HCT116 (cell line): Measurements from ENCODE around the gene CARD9. TPM values are rescaled to one million over a fixed set of nuclear protein-coding genes. Genes with fewer than 3 reads are reported as not detected.

ENCODE experiments used
- ATAC-seq: fragments of 200-7000 bp; cut with Tn5 transposase; 2 replicates; pipeline ENCODE4 v1.9.1; 2020; ENCODE audit warnings: mild to moderate bottlenecking, moderate library complexity
- BruUV-seq: library from RNA; stranded (reverse); fragments of 400-500 nt; replicated peaks from 2 replicates; lab custom pipeline; 2021; lab: Mats Ljungman, UMichigan
- CTCF ChIA-PET: fragments of 300-600 bp; sonication (Branson Sonifier 250); formaldehyde crosslinking; loops from one replicate; lab custom pipeline; 2021; ENCODE audit warnings: antibody characterized with exemption; lab: Charles Lee
- POLR2A ChIA-PET: fragments of 300-600, 350-600 bp; sonication (Branson Sonifier 250); formaldehyde crosslinking; loops from one replicate; lab custom pipeline; 2021; ENCODE audit warnings: antibody characterized with exemption; lab: Charles Lee
- RAD21 ChIA-PET, 2 experiments: fragments of 300-600 bp; sonication (Branson Sonifier 250); formaldehyde crosslinking; loops; one replicate each; lab custom pipeline; 2023; ENCODE audit warnings: low total read pairs in 2 of 2; ENCODE audit not compliant: uncharacterized antibody in 2 of 2, unreplicated experiment in 2 of 2, low non-redundant PET in 1 of 2; lab: Charles Lee
- DNase-seq: peaks from one replicate; pipeline ENCODE4 v3.0.0-alpha.2; 2010; ENCODE audit warnings: low read depth, low spot score
- H2AFZ ChIP-seq: fragments of 200-600 bp; shearing (Covaris generic), sonication (generic); 2 replicates; pipeline ENCODE4 v1.6.1; 2017; ENCODE audit warnings: low read depth, mixed run types, mixed read lengths, antibody characterized with exemption, low read length; ENCODE audit not compliant: poor library complexity, severe bottlenecking
- H3K27ac ChIP-seq: 2 replicates; pipeline ENCODE4 v1.5.1; 2012; ENCODE audit warnings: low read depth, low read length
- H3K27me3 ChIP-seq: fragments of 200-600 bp; sonication (generic); 2 replicates; pipeline ENCODE4 v1.6.1; 2016; ENCODE audit warnings: mixed run types, low read length, mixed read lengths; ENCODE audit not compliant: insufficient read depth
- H3K36me3 ChIP-seq, 2 experiments: fragments of 200-500 bp in 1 of 2; fragments of 200-600 bp in 1 of 2; sonication (Bioruptor generic) in 1 of 2; sonication (generic) in 1 of 2; 2 replicates each; pipeline versions ENCODE4 v1.5.1 to v1.6.1; 2014 to 2016; ENCODE audit warnings: low read length in 2 of 2, inconsistent platforms in 1 of 2, mixed read lengths in 1 of 2, mixed run types in 1 of 2; ENCODE audit not compliant: insufficient read depth in 2 of 2, control insufficient read depth in 1 of 2
- H3K4me1 ChIP-seq, 2 experiments: fragments of 200-600 bp in 1 of 2; sonication (generic) in 1 of 2; 2 replicates each; pipeline versions ENCODE4 v1.5.1 to v1.6.1; 2012 to 2017; ENCODE audit warnings: low read length in 2 of 2, inconsistent platforms in 1 of 2, mild to moderate bottlenecking in 1 of 2, mixed read lengths in 1 of 2, mixed run types in 1 of 2, moderate library complexity in 1 of 2; ENCODE audit not compliant: insufficient read depth in 2 of 2, control insufficient read depth in 1 of 2
- H3K4me2 ChIP-seq: fragments of 200-600 bp; sonication (generic); 2 replicates; pipeline ENCODE4 v1.6.1; 2017; ENCODE audit warnings: mixed run types, low read length, mixed read lengths
- H3K4me3 ChIP-seq, 2 experiments: fragments of 200-600 bp in 1 of 2; sonication (generic) in 1 of 2; replicated peaks in 1 of 2; 2 replicates each; pipeline ENCODE4 v1.5.1; 2011 to 2016; ENCODE audit warnings: low read length in 2 of 2, control low read depth in 1 of 2, low read depth in 1 of 2, mild to moderate bottlenecking in 1 of 2, mixed read lengths in 1 of 2, mixed run types in 1 of 2
- H3K79me2 ChIP-seq: fragments of 200-600 bp; sonication (generic); 2 replicates; pipeline ENCODE4 v1.6.1; 2017; ENCODE audit warnings: mild to moderate bottlenecking, mixed run types, low read length, moderate library complexity, mixed read lengths; ENCODE audit not compliant: insufficient read depth
- H3K9ac ChIP-seq: fragments of 200-600 bp; sonication (generic); 2 replicates; pipeline ENCODE4 v1.6.1; 2016; ENCODE audit warnings: low read length, mixed read lengths
- H3K9me2 ChIP-seq: fragments of 200-600 bp; sonication (generic), shearing (Covaris generic); 2 replicates; pipeline ENCODE4 v1.6.1; 2017; ENCODE audit warnings: mixed run types, mild to moderate bottlenecking, moderate library complexity; ENCODE audit not compliant: insufficient read depth
- H3K9me3 ChIP-seq, 2 experiments: fragments of 200-500 bp in 1 of 2; fragments of 200-600 bp in 1 of 2; sonication (Bioruptor generic) in 1 of 2; sonication (generic) in 1 of 2; 2 replicates each; pipeline ENCODE4 v1.6.1; 2014 to 2017; ENCODE audit warnings: low read length in 2 of 2, mixed read lengths in 2 of 2, inconsistent platforms in 1 of 2, low read depth in 1 of 2, mild to moderate bottlenecking in 1 of 2, mixed run types in 1 of 2, moderate library complexity in 1 of 2; ENCODE audit not compliant: control insufficient read depth in 1 of 2, insufficient read depth in 1 of 2
- H4K20me1 ChIP-seq: fragments of 200-600 bp; sonication (generic), shearing (Covaris generic); 2 replicates; pipeline ENCODE4 v1.6.1; 2017; ENCODE audit warnings: mixed run types, mild to moderate bottlenecking, moderate library complexity; ENCODE audit not compliant: insufficient read depth
- CEBPB ChIP-seq: IDR thresholded peaks from 2 replicates; pipeline ENCODE4 v1.6.1; 2012; ENCODE audit warnings: low read depth
- EGR1 ChIP-seq: IDR thresholded peaks from 2 replicates; pipeline ENCODE4 v1.6.1; 2012; ENCODE audit warnings: low read depth
- JUND ChIP-seq: IDR thresholded peaks from 2 replicates; pipeline ENCODE4 v1.6.1; 2012
- RAD21 ChIP-seq: IDR thresholded peaks from 2 replicates; pipeline ENCODE4 v1.6.1; 2012; ENCODE audit warnings: low read depth, mild to moderate bottlenecking
- TCF7L2 ChIP-seq: IDR thresholded peaks from 2 replicates; pipeline ENCODE4 v1.7.0; 2011; ENCODE audit warnings: borderline replicate concordance, inconsistent platforms; ENCODE audit not compliant: insufficient read depth, insufficient read length; ENCODE audit errors: extremely low read depth
- ZFX ChIP-seq: fragments of 450-650 bp; IDR thresholded peaks from 2 replicates; pipeline ENCODE4 v1.6.1; 2017
- ZNF274 ChIP-seq: fragments of 200-500 bp; sonication (Bioruptor generic); IDR thresholded peaks from 2 replicates; pipeline ENCODE4 v1.6.1; 2014; ENCODE audit warnings: mild to moderate bottlenecking, low read depth, low read length, inconsistent platforms
- intact Hi-C: fragments of 100-400 bp; cut with micrococcal nuclease; formaldehyde crosslinking; loops from 2 replicates; pipeline ENCODE4 v1.10.0; 2022
- total RNA-seq: library from RNA; stranded (reverse); gene quantifications from one replicate; pipeline ENCODE4 v1.2.1, GENCODE V29; 2021; ENCODE audit not compliant: unreplicated experiment

CARD9 gene
- total RNA-seq, 1 experiment from 2014 or later, result 1.2 TPM

GRCh38 chr9:136379003-136379287 lies 5.5 kb upstream of the CARD9 start:
- H3K9ac ChIP-seq, result no peak overlapping the region
- H3K4me3 ChIP-seq, result no peak overlapping the region
- H2AFZ ChIP-seq, result no peak overlapping the region
- no peaks in the 10 kb centered on the region for H4K20me1 ChIP-seq
- ATAC-seq (no peak), DNase-seq (no peak)
- H3K27me3 ChIP-seq, result no peaks in the 10 kb centered on the region
- no peak overlapping the region for H3K27ac ChIP-seq
- H3K9me2 ChIP-seq, result no peaks in the 10 kb centered on the region
- RAD21 ChIA-PET, result no interaction called here
- no peaks in the 10 kb centered on the region for H3K4me1 ChIP-seq
- H3K36me3 ChIP-seq, result peaks cover 6 to 10% of the 10 kb centered on the region in 2 experiments; a peak in 3 of 4 replicates
- CTCF ChIA-PET, result no interaction called here
- TF ChIP-seq ZNF274 (no peak), ZFX (no peak), EGR1 (no peak), RAD21 (no peak), TCF7L2 (no peak), CEBPB (no peak)
- H3K4me2 ChIP-seq, result no peak overlapping the region
- POLR2A ChIA-PET, result no interaction called here
- no peaks in the 10 kb centered on the region for H3K9me3 ChIP-seq
- intact Hi-C loops, result no loop called here
- H3K79me2 ChIP-seq, result no peaks in the 10 kb centered on the region
- no TSS peak for BruUV-seq

- TSS peak; percentile 17 for BruUV-seq
- Histone ChIP-seq H3K79me2 (no peaks in the 10 kb centered on the region), H3K4me1 (no peaks in the 10 kb centered on the region), H3K27ac (no peak overlapping the region), H3K9me2 (no peaks in the 10 kb centered on the region), H3K4me2 (no peak overlapping the region), H4K20me1 (no peaks in the 10 kb centered on the region), H3K27me3 (no peaks in the 10 kb centered on the region), H3K9me3 (no peaks in the 10 kb centered on the region), H3K36me3 (peaks cover under 1 to 9% of the 10 kb centered on the region in 2 experiments; a peak in 3 of 4 replicates), H3K9ac (no peak overlapping the region), H2AFZ (no peak overlapping the region), H3K4me3 (no peak overlapping the region)
- ChIA-PET POLR2A (no interaction called here), CTCF (no interaction called here), RAD21 (no interaction called here)
- intact Hi-C loops, result no loop called here
- DNase-seq (no peak), ATAC-seq (no peak)
- no peak for TF ChIP-seq JUND
These were observed 4.9 kb upstream of the CARD9 start for GRCh38 chr9:136378170-136379002.
